Measurements from ENCODE around the gene VASH2. TPM values are rescaled to one million over a fixed set of nuclear protein-coding genes. Genes with fewer than 3 reads are reported as not detected.

The VASH2 gene
- total RNA-seq, 1 experiment from 2014 or later, result not detected

GRCh38 chr1:212943393-212943710, 7.0 kb upstream of the VASH2 start:
- POLR2A ChIA-PET, result no interaction called here
- no TSS peak for BruUV-seq (replicated peaks)
- Mint-ChIP-seq H3K36me3 (ENCODE audit: insufficient read depth, unreplicated experiment) (no peaks in the 10 kb centered on the region), H3K4me3 (ENCODE audit: unreplicated experiment) (no peak overlapping the region), H3K4me1 (ENCODE audit: insufficient read depth, unreplicated experiment) (no peaks in the 10 kb centered on the region), H3K27ac (ENCODE audit: low read depth, unreplicated experiment) (no peak overlapping the region), H3K27me3 (ENCODE audit: insufficient read depth, unreplicated experiment) (no peaks in the 10 kb centered on the region), H3K9me3 (ENCODE audit: unreplicated experiment) (no peaks in the 10 kb centered on the region)
- TF ChIP-seq, protein P1, sequence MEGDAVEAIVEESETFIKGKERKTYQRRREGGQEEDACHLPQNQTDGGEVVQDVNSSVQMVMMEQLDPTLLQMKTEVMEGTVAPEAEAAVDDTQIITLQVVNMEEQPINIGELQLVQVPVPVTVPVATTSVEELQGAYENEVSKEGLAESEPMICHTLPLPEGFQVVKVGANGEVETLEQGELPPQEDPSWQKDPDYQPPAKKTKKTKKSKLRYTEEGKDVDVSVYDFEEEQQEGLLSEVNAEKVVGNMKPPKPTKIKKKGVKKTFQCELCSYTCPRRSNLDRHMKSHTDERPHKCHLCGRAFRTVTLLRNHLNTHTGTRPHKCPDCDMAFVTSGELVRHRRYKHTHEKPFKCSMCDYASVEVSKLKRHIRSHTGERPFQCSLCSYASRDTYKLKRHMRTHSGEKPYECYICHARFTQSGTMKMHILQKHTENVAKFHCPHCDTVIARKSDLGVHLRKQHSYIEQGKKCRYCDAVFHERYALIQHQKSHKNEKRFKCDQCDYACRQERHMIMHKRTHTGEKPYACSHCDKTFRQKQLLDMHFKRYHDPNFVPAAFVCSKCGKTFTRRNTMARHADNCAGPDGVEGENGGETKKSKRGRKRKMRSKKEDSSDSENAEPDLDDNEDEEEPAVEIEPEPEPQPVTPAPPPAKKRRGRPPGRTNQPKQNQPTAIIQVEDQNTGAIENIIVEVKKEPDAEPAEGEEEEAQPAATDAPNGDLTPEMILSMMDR (IDR thresholded peaks at IDR 0.05; ENCODE audit: unreplicated experiment), result no peak
- intact Hi-C loops (cut with micrococcal nuclease), result no loop called here
- no peak for DNase-seq (ENCODE audit: unreplicated experiment)
- CTCF ChIA-PET, result interaction anchor here (1.2 kb wide), 1 partner anchor 53 kb away, joined by 5 read pairs; no protein-coding TSS in a partner anchor

DNA sequence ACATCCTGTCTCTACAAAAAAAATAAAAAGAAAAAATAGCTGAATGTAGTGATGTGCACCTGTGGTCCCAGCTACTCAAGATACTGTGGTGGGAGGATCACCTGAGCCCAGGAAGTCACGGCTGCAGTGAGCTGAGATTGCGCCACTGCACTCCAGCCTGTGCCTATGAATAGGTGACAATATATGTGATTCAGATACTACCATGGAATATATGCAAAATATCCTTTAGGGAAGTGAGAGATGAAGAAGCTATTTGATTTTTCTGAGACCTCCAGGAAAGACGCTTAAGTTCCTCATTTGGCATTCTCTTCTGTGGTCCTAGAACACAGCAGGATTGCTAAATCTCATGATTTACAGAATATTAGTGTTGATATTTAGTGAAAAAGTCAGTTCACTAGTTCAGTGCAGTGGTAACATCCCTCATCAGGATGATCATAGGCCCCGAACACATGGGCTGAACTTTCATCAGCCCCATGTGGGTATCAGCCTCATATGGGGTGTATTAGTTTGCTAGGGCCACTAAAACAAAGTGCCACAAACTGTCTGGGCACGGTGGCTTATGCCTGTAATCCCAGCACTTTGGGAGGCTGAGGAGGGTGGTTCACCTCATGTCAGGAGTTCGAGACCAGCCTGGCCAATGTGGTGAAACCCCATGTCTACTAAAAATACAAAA, 6.0 kb upstream of the VASH2 start:
- TF ChIP-seq, protein P1 (IDR thresholded peaks at IDR 0.05; ENCODE audit: unreplicated experiment), result no peak
- Mint-ChIP-seq H3K9me3 (ENCODE audit: unreplicated experiment) (no peaks in the 10 kb centered on the region), H3K4me3 (ENCODE audit: unreplicated experiment) (no peak overlapping the region), H3K4me1 (ENCODE audit: insufficient read depth, unreplicated experiment) (no peaks in the 10 kb centered on the region), H3K27ac (ENCODE audit: low read depth, unreplicated experiment) (no peak overlapping the region), H3K36me3 (ENCODE audit: insufficient read depth, unreplicated experiment) (no peaks in the 10 kb centered on the region), H3K27me3 (ENCODE audit: insufficient read depth, unreplicated experiment) (no peaks in the 10 kb centered on the region)
- ChIA-PET CTCF (interaction anchor here (0.5 to 1.2 kb wide), 3 partner anchors 22 to 52 kb away, joined by 3 to 5 read pairs (median 3); no protein-coding TSS in a partner anchor), POLR2A (interaction anchor here (0.7 to 0.9 kb wide), 2 partner anchors 23 to 87 kb away, joined by 3 to 6 read pairs; no protein-coding TSS in a partner anchor)
- no TSS peak for BruUV-seq (replicated peaks)
- no peak for DNase-seq (ENCODE audit: unreplicated experiment)
- intact Hi-C loops (cut with micrococcal nuclease), result no loop called here

DNA sequence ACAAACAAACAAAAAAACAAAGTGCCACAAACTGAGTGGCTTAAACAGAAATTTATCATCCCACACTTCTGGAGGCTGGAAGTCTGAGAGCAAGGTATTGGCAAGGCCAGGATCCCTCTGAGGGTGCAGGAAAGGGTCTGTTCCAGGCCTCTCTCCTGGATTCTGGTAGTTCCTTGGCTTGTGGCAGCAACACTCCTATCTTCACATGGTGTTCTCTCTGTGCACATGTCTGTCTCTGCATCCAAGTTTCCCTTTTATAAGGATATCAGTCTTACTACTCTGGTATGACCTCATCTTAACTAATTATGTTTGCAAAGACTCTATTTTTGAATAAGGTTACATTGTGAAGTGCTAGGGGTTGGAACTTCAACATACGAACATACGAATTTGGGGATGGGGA, 5.3 kb upstream of the VASH2 start:
- no peaks in the 10 kb centered on the region for H3K9me3 Mint-ChIP-seq (ENCODE audit: unreplicated experiment)
- no peaks in the 10 kb centered on the region for H3K27me3 Mint-ChIP-seq (ENCODE audit: insufficient read depth, unreplicated experiment)
- ChIA-PET CTCF (interaction anchor here (0.8 to 1.5 kb wide), 2 partner anchors 18 to 50 kb away, joined by 3 to 4 read pairs; no protein-coding TSS in a partner anchor), POLR2A (no interaction called here)
- intact Hi-C loops (cut with micrococcal nuclease), result no loop called here
- H3K36me3 Mint-ChIP-seq (ENCODE audit: insufficient read depth, unreplicated experiment), result no peaks in the 10 kb centered on the region
- DNase-seq (ENCODE audit: unreplicated experiment), result no peak
- no peak overlapping the region for H3K27ac Mint-ChIP-seq (ENCODE audit: low read depth, unreplicated experiment)
- no peak overlapping the region for H3K4me3 Mint-ChIP-seq (ENCODE audit: unreplicated experiment)
- TF ChIP-seq, protein P1 (IDR thresholded peaks at IDR 0.05; ENCODE audit: unreplicated experiment), result no peak
- H3K4me1 Mint-ChIP-seq (ENCODE audit: insufficient read depth, unreplicated experiment), result no peaks in the 10 kb centered on the region
- no TSS peak for BruUV-seq (replicated peaks)

DNA sequence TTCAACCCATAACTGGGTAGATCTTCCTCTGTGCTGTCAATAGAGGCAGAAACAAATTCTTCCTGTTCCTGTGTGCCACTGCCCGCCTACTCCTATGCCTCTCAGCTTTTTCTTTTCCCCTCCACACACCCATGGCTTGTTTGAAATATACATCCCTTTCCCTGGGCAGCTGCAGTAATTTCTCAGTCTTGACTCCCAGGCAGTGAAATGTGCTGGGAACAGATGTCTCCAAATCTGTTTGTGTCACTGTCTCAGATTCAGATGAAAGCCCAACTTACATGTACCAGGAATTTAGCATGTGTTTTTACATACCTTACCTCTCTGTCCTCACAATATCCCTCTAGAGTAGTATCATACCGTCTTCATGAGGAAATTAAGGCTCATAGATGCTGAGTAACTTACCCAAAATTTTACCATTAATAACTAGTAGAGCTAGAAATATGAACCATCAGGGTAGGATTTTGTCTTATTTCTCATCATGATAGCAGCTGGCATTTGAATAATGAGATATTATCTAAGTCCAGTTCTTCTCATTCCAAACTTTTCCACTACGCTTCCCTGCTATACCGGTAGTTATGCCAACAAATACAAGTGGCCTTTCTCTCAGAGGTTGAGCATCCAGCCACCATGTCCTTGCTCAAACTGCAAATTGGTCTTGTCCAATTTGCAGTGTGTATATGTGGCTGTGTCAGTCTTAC, 4.7 kb upstream of the VASH2 start:
- no peaks in the 10 kb centered on the region for H3K27me3 Mint-ChIP-seq (ENCODE audit: insufficient read depth, unreplicated experiment)
- H3K27ac Mint-ChIP-seq (ENCODE audit: low read depth, unreplicated experiment), result no peak overlapping the region
- no peaks in the 10 kb centered on the region for H3K4me1 Mint-ChIP-seq (ENCODE audit: insufficient read depth, unreplicated experiment)
- intact Hi-C loops (cut with micrococcal nuclease), result no loop called here
- no TSS peak for BruUV-seq (replicated peaks)
- CTCF ChIA-PET, result interaction anchor here (0.8 to 1.5 kb wide), 3 partner anchors 18 to 49 kb away, joined by 3 to 4 read pairs (median 4); no protein-coding TSS in a partner anchor
- no peak for DNase-seq (ENCODE audit: unreplicated experiment)
- H3K4me3 Mint-ChIP-seq (ENCODE audit: unreplicated experiment), result no peak overlapping the region
- POLR2A ChIA-PET, result interaction anchor here (1.7 kb wide), 1 partner anchor 88 kb away, joined by 4 read pairs; no protein-coding TSS in a partner anchor
- TF ChIP-seq, protein P1 (IDR thresholded peaks at IDR 0.05; ENCODE audit: unreplicated experiment), result no peak
- H3K9me3 Mint-ChIP-seq (ENCODE audit: unreplicated experiment), result no peaks in the 10 kb centered on the region
- H3K36me3 Mint-ChIP-seq (ENCODE audit: insufficient read depth, unreplicated experiment), result no peaks in the 10 kb centered on the region

Data from MCF 10A (cell line).